ENCODE data around the gene ABCA5.

DNA sequence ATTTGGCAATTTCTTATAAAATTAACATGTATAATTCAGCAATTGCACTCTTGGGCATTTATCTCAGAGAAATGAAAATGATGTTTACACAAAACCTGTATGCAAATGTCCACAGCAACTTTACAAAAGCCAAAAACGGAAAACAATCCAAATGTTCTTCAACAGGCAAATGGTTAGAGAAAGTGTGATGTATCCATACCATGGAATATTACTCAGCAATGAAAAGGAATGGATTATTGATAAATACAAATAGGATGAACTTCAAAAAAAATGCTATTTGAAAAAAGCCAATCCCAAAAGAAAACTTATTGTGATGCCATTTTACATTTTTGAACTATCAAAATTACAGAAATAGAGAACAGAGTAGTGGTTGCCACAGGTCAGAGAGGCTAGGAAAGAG, 61.1 kb downstream of the ABCA5 start:
- TF ChIP-seq, protein P1, sequence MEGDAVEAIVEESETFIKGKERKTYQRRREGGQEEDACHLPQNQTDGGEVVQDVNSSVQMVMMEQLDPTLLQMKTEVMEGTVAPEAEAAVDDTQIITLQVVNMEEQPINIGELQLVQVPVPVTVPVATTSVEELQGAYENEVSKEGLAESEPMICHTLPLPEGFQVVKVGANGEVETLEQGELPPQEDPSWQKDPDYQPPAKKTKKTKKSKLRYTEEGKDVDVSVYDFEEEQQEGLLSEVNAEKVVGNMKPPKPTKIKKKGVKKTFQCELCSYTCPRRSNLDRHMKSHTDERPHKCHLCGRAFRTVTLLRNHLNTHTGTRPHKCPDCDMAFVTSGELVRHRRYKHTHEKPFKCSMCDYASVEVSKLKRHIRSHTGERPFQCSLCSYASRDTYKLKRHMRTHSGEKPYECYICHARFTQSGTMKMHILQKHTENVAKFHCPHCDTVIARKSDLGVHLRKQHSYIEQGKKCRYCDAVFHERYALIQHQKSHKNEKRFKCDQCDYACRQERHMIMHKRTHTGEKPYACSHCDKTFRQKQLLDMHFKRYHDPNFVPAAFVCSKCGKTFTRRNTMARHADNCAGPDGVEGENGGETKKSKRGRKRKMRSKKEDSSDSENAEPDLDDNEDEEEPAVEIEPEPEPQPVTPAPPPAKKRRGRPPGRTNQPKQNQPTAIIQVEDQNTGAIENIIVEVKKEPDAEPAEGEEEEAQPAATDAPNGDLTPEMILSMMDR (IDR thresholded peaks at IDR 0.05), result no peak
- TF ChIP-seq SIN3A (IDR thresholded peaks at IDR 0.05; ENCODE audit: borderline replicate concordance, insufficient read depth, low read depth, low read length) (no peak), TCF7L2 (IDR thresholded peaks at IDR 0.05; ENCODE audit: low read depth, low read length) (no peak), POLR2AphosphoS5 (IDR thresholded peaks at IDR 0.05; ENCODE audit: low read depth, low read length) (no peak)
- TF ChIP-seq, protein P2, sequence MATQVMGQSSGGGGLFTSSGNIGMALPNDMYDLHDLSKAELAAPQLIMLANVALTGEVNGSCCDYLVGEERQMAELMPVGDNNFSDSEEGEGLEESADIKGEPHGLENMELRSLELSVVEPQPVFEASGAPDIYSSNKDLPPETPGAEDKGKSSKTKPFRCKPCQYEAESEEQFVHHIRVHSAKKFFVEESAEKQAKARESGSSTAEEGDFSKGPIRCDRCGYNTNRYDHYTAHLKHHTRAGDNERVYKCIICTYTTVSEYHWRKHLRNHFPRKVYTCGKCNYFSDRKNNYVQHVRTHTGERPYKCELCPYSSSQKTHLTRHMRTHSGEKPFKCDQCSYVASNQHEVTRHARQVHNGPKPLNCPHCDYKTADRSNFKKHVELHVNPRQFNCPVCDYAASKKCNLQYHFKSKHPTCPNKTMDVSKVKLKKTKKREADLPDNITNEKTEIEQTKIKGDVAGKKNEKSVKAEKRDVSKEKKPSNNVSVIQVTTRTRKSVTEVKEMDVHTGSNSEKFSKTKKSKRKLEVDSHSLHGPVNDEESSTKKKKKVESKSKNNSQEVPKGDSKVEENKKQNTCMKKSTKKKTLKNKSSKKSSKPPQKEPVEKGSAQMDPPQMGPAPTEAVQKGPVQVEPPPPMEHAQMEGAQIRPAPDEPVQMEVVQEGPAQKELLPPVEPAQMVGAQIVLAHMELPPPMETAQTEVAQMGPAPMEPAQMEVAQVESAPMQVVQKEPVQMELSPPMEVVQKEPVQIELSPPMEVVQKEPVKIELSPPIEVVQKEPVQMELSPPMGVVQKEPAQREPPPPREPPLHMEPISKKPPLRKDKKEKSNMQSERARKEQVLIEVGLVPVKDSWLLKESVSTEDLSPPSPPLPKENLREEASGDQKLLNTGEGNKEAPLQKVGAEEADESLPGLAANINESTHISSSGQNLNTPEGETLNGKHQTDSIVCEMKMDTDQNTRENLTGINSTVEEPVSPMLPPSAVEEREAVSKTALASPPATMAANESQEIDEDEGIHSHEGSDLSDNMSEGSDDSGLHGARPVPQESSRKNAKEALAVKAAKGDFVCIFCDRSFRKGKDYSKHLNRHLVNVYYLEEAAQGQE (IDR thresholded peaks at IDR 0.05; ENCODE audit: insufficient read depth in 1 of 2, low read depth in 2 of 2, low read length in 1 of 2), result no peak
